SK-N-MC (cell line): ENCODE results near the gene SLC6A7.

Source experiments
- EZH2 ChIP-seq: fragments of 200-600 bp; sonication (generic); IDR thresholded peaks from one replicate; pipeline ENCODE4 v1.6.1; 2017; ENCODE audit warnings: antibody characterized with exemption
- FOXP2 ChIP-seq: optimal IDR thresholded peaks from 2 replicates; pipeline ENCODE3; 2011; ENCODE audit warnings: mild to moderate bottlenecking, moderate library complexity; ENCODE audit not compliant: insufficient read depth; ENCODE audit errors: extremely low read length, control extremely low read depth

DNA sequence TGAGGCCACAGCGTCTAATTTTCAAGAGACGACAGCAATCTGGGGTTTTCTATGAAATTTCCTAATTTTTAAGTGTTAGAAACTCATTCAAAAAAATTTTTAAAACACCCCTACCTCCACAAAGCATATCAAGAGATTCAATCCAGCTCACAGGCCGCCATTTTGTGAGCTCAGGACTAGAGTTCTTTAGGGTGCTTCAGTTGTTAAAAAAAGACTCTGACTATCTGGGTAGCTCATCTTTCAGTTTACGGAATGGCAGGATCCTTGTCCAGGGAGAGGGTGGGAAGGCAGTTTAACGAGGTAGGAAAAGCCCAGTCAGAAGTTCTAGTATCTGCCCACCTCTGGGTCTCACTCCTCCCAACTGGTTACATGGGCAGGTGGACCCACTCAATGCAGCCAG, 56.6 kb downstream of the SLC6A7 start:
- TF ChIP-seq EZH2, result no peak
- no peak for TF ChIP-seq FOXP2
